SK-N-MC (cell line): ENCODE measurements around the gene TBC1D22A.

Source experiments
- EZH2 ChIP-seq: fragments of 200-600 bp; sonication (generic); IDR thresholded peaks from one replicate; pipeline ENCODE4 v1.6.1; 2017; ENCODE audit warnings: antibody characterized with exemption
- FOXP2 ChIP-seq: optimal IDR thresholded peaks from 2 replicates; pipeline ENCODE3; 2011; ENCODE audit warnings: mild to moderate bottlenecking, moderate library complexity; ENCODE audit not compliant: insufficient read depth; ENCODE audit errors: extremely low read length, control extremely low read depth
- POLR2AphosphoS5 ChIP-seq: IDR thresholded peaks from 2 replicates; pipeline ENCODE4 v1.6.1; 2012; ENCODE audit warnings: mild to moderate bottlenecking, low read depth, low read length, borderline replicate concordance

DNA sequence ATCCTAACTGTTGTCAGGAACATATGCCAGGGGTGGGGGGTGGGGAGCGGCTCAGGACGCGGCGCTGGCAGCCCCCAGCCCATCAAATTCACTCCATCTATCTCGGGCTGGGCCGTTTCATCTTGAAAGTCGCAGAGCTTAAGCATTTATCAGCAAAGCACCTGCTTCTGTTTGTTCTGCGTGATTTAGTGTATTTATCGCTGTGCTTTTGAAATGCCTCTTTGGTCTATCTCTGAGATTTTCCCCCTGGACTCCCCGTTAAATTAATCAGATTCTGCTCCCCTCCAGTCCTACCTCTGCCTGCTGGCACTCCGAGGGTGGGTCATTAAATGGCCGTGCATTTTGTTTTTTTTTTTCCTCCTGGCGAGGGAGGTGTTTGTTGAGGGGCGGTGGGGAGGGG is 446.2 kb downstream of the TBC1D22A start:
- TF ChIP-seq EZH2 (no peak), POLR2AphosphoS5 (no peak), FOXP2 (no peak)
